Measurements from ENCODE around the gene NAA35.

NAA35 gene

GRCh38 chr9:85984457-85984856, 43.5 kb downstream of the NAA35 start:
- no peak for DNase-seq (ENCODE audit: low read depth)
- no peak for TF ChIP-seq CTCF (IDR thresholded peaks at IDR 0.05; ENCODE audit: low read length, missing control alignments)
- H3K4me3 ChIP-seq (replicated peaks; ENCODE audit: low read depth, low read length): no peak overlapping the region

DNA sequence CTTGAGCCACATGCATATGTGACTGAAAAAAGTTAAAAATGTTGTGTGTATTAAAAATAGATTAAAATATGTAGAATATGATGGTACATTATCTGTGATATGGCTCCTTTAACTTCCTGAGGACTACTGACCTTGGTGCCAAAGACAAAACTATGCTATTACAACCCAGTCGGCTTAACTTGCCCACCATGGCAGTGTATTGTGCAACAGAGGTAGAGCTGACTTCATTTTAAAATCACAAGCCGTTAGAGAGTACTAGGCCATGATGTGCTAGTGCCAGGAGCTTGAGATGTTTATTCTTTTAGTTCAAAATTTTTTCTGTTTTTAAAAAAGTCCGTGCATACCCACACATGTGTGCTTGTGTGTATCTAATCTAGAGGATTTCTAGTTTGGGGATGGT, 46.3 kb downstream of the NAA35 start:
- TF ChIP-seq CTCF (IDR thresholded peaks at IDR 0.05; ENCODE audit: low read length, missing control alignments): no peak
- no peak overlapping the region for H3K4me3 ChIP-seq (replicated peaks; ENCODE audit: low read depth, low read length)
- DNase-seq (ENCODE audit: low read depth): no peak

GRCh38 chr9:85994191-85994590, 53.2 kb downstream of the NAA35 start:
- no peak overlapping the region for H3K4me3 ChIP-seq (replicated peaks; ENCODE audit: low read depth, low read length)
- no peak for TF ChIP-seq CTCF (IDR thresholded peaks at IDR 0.05; ENCODE audit: low read length, missing control alignments)
- DNase-seq (ENCODE audit: low read depth): peak; percentile 6

GRCh38 chr9:85995097-85995496, 54.2 kb downstream of the NAA35 start:
- TF ChIP-seq CTCF (IDR thresholded peaks at IDR 0.05; ENCODE audit: low read length, missing control alignments): no peak
- H3K4me3 ChIP-seq (replicated peaks; ENCODE audit: low read depth, low read length): no peak overlapping the region
- no peak for DNase-seq (ENCODE audit: low read depth)

DNA sequence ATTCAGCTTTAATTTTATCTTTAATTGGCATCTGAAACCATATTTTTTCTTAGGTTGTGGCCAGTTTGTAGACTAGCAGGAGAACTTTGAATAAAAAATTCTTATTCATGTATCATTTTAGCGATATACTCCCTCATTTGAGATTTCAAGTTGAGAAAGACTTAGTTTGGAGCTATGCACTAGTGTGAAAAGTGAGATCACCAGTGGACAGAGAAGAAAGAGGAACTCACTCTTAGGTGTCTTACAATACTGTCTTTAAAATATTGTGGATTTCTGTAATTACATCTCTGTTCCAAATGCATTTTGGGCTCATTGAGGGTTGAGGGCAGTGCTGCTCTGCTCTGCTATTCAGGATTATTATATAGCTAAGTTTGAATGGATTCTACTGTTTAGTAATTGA, 54.7 kb downstream of the NAA35 start:
- no peak for DNase-seq (ENCODE audit: low read depth)
- TF ChIP-seq CTCF (IDR thresholded peaks at IDR 0.05; ENCODE audit: low read length, missing control alignments): no peak
- H3K4me3 ChIP-seq (replicated peaks; ENCODE audit: low read depth, low read length): no peak overlapping the region

- DNase-seq (ENCODE audit: low read depth): no peak
- TF ChIP-seq CTCF (IDR thresholded peaks at IDR 0.05; ENCODE audit: low read length, missing control alignments): no peak
Observed at GRCh38 chr9:86005253-86005775, 64.4 kb downstream of the NAA35 start.

DNA sequence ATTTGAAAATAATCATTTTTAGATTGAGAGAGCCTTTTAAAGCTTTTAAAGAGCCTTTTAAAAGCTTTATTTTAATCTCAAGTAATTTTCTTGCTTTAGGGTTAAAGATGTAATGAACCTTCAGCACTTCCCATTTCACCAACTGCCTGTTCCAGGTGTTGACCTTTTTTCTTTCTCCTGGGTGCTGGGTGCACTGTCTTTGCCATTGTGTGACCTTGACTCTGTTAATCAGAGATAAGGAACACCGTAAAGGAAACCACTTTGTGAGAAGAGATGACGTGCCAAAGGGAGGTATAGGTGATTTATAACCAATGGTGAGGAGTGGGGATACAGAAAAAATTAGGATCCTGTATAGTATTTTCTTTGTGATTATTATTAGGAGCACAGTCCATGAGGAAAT, 68.2 kb downstream of the NAA35 start:
- H3K4me3 ChIP-seq (replicated peaks; ENCODE audit: low read depth, low read length): no peak overlapping the region

More at GRCh38 chr9:86005253-86005775, 64.4 kb downstream of the NAA35 start:
- H3K4me3 ChIP-seq (replicated peaks; ENCODE audit: low read depth, low read length): no peak overlapping the region

More for the DNA sequence above, 68.2 kb downstream of the NAA35 start:
- no peak for DNase-seq (ENCODE audit: low read depth)
- no peak for TF ChIP-seq CTCF (IDR thresholded peaks at IDR 0.05; ENCODE audit: low read length, missing control alignments)

All from fibroblast of pulmonary artery (primary cell).